Testis (tissue), 3 donors: ENCODE data around the gene RPL18A. TPM values are rescaled to one million over a fixed set of nuclear protein-coding genes. Genes with fewer than 3 reads are reported as not detected.
A peak's percentile ranks its signal among the peaks of the same experiment; 100 is the strongest.

ENCODE experiments used
- DNase-seq: peaks from one replicate; pipeline ENCODE4 v3.0.0-alpha.2; 2019
- H3K27ac ChIP-seq, 2 donors: fragments of 200-600 bp; sonication (generic); one replicate each; pipeline ENCODE4 v1.5.1; 2019
- H3K27me3 ChIP-seq: fragments of 200-600 bp; sonication (generic); one replicate; pipeline ENCODE4 v1.5.1; 2019
- H3K36me3 ChIP-seq: fragments of 200-600 bp; sonication (generic); one replicate; pipeline ENCODE4 v1.5.1; 2017; ENCODE audit warnings: low read depth; ENCODE audit errors: missing control alignments
- H3K4me1 ChIP-seq: fragments of 200-600 bp; sonication (generic); one replicate; pipeline ENCODE4 v1.5.1; 2019
- H3K4me3 ChIP-seq, 2 donors: fragments of 200-600 bp; sonication (generic); one replicate each; pipeline ENCODE4 v1.5.1; 2017 to 2019
- H3K9me3 ChIP-seq: fragments of 200-600 bp; sonication (generic); one replicate; pipeline ENCODE4 v1.5.1; 2017
- CTCF ChIP-seq, 3 experiments: fragments of 450-650 bp in 2 of 3; fragments of 200-600 bp in 1 of 3; sonication (generic) in 1 of 3; IDR thresholded peaks; one replicate each; pipeline ENCODE4 v1.5.1; 2016 to 2019; ENCODE audit warnings: antibody characterized with exemption in 3 of 3, mild to moderate bottlenecking in 2 of 3, moderate library complexity in 1 of 3
- POLR2A ChIP-seq: fragments of 450-650 bp; IDR thresholded peaks from one replicate; pipeline ENCODE4 v1.6.1; 2017; ENCODE audit warnings: antibody characterized with exemption, mild to moderate bottlenecking, moderate library complexity
- WGBS, 2 donors: methylation state at CpG; one replicate each; pipeline ENCODE4 v1.1.5; 2018; 5-methylcytosine and 5-hydroxymethylcytosine counted together
- intact Hi-C: fragments of 100-400 bp; cut with DNase I; formaldehyde crosslinking; loops from one replicate; pipeline ENCODE4 v1.15.1; 2023; ENCODE audit warnings: low total_unique reads
- polyA plus RNA-seq: library from polyadenylated mRNA; stranded (reverse); fragments of 350-450 nt; fragmentation: Illumina TruSeq; extraction: RNeasy Lipid Tissue Mini Kit (QIAGEN cat#74804); gene quantifications from one replicate; pipeline ENCODE4 v1.2.3, GENCODE V29; 2014; ENCODE audit warnings: low read depth, low replicate concordance; ENCODE audit not compliant: insufficient read depth
- total RNA-seq, 2 donors: library from RNA; depleted of rRNA; stranded (reverse); fragments of >200 nt; gene quantifications; one replicate each; pipeline ENCODE4 v1.2.3, GENCODE V29; 2016

RPL18A gene
- total and polyA plus RNA-seq, 3 donors from 2014 or later: 551 to 1,098 (median 828) TPM

DNA sequence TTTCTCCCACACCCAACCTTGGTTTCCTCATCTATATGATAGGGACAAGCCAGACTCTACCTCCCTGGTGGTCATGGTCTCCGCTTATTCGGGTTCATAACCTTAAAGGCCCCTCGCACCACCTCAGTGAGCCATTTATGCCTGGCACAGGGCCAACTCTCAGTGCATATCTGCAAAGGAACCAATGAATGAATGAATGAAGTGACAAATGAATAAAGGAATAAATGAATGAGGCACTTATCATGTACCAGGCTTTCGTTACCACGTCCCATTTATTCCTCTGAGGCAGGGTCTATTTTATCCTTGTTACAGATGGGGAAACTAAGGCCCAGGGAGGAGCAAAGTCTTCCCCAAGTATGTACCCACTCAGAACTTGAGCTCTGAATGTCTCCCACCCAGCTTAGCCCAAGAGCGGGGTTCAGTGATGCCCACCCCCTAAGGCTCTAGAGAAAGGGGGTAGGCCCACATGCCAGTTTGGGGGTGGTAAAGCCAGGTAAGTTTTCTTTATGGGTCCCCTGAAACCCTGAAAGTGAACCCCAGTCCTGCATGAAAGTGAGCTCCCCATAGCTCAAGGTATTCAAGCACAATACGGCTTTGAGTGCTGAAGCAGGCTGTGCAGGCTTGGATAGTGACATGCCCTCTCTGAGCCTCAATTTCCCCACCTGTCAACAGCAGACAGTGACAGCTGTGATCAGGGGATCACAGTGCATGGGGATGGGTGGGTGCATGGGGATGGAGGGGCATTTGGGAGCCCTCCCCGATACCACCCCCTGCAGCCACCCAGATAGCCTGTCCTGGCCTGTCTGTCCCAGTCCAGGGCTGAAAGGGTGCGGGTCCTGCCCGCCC lies 11.5 kb downstream of the RPL18A start:
- Histone ChIP-seq H3K4me1 (peaks cover 7% of the 10 kb centered on the region), H3K27me3 (no peaks in the 10 kb centered on the region), H3K4me3 (no peak overlapping the region), H3K36me3 (no peaks in the 10 kb centered on the region), H3K9me3 (no peaks in the 10 kb centered on the region), H3K27ac (no peak overlapping the region)
- no peak for DNase-seq
- 65 to 78% methylated on average over 7 to 10 of the region's 10 CpGs for WGBS, 2 donors
- intact Hi-C loops: no loop called here
- TF ChIP-seq CTCF (IDR thresholded peaks at IDR 0.05): no peak
- TF ChIP-seq POLR2A: no peak

DNA sequence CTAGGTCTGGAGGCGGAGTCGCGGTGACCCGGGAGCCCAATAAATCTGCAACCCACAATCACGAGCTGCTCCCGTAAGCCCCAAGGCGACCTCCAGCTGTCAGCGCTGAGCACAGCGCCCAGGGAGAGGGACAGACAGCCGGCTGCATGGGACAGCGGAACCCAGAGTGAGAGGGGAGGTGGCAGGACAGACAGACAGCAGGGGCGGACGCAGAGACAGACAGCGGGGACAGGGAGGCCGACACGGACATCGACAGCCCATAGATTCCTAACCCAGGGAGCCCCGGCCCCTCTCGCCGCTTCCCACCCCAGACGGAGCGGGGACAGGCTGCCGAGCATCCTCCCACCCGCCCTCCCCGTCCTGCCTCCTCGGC lies 12.2 kb downstream of the RPL18A start, which contains the start of gene SLC5A5:
SLC5A5 (plus strand) TSS at position 68 of the 373 bp plus-strand sequence. CDS start 375 bp downstream, outside the sequence.
- DNase-seq: no peak
- 1% methylated on average over 14 to 26 of the region's 26 CpGs for WGBS, 2 donors
- Histone ChIP-seq H3K4me1 (peaks cover 7% of the 10 kb centered on the region), H3K9me3 (no peaks in the 10 kb centered on the region), H3K27ac (no peak within 1 kb of the TSS), H3K4me3 (peak within 1 kb of the TSS in 1 of 2 donors; percentile 12), H3K27me3 (no peaks in the 10 kb centered on the region), H3K36me3 (no peaks in the 10 kb centered on the region)
- intact Hi-C loops: no loop called here
- TF ChIP-seq CTCF (IDR thresholded peaks at IDR 0.05): no peak

DNA sequence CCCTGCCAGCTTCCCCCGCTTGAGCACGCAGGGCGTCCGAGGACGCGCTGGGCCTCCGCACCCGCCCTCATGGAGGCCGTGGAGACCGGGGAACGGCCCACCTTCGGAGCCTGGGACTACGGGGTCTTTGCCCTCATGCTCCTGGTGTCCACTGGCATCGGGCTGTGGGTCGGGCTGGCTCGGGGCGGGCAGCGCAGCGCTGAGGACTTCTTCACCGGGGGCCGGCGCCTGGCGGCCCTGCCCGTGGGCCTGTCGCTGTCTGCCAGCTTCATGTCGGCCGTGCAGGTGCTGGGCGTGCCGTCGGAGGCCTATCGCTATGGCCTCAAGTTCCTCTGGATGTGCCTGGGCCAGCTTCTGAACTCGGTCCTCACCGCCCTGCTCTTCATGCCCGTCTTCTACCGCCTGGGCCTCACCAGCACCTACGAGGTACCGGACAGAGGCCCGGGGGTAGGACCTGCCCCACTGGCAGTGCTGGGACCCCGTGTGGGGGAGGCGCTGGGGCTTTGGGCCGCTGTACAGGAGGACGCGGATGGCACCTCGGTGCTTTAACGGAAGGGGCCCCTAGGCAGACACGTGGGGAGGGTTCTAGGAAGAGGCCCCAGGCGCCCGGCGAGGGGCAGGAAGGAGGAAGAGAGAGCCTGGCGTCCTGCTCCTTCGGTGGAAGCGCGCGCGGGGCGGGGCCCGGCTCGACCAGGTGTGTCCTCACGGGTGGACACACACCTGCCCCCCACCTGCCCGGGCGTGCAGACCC lies 12.7 kb downstream of the RPL18A start:
- H3K27me3 ChIP-seq: no peaks in the 10 kb centered on the region
- H3K36me3 ChIP-seq: no peaks in the 10 kb centered on the region
- H3K27ac ChIP-seq: no peak overlapping the region
- peaks cover 7% of the 10 kb centered on the region for H3K4me1 ChIP-seq
- H3K9me3 ChIP-seq: no peaks in the 10 kb centered on the region
- peak overlapping the region in 1 of 2 donors; percentile 12 for H3K4me3 ChIP-seq
- intact Hi-C loops: no loop called here
- 6 to 10% methylated on average over 2 to 44 of the region's 61 CpGs for WGBS, 2 donors
- no peak for TF ChIP-seq POLR2A
- no peak for TF ChIP-seq CTCF (IDR thresholded peaks at IDR 0.05)
- DNase-seq: no peak

- intact Hi-C loops: no loop called here
- WGBS, 2 donors: 6 to 19% methylated on average over 15 to 62 of the region's 63 CpGs
- Histone ChIP-seq H3K4me3 (peak overlapping the region; percentile 13 to 31), H3K9me3 (no peaks in the 10 kb centered on the region), H3K27ac (no peak overlapping the region), H3K4me1 (peaks cover 7% of the 10 kb centered on the region), H3K27me3 (no peaks in the 10 kb centered on the region), H3K36me3 (no peaks in the 10 kb centered on the region)
- peak; percentile 60 for DNase-seq
- TF ChIP-seq POLR2A (no peak), CTCF (IDR thresholded peaks at IDR 0.05) (no peak)
Measured at GRCh38 chr19:17873786-17874757, 14.4 kb downstream of the RPL18A start.
